ENCODE measurements around the gene PADI2.
A peak's percentile ranks its signal among the peaks of the same experiment; 100 is the strongest.

The PADI2 gene

DNA sequence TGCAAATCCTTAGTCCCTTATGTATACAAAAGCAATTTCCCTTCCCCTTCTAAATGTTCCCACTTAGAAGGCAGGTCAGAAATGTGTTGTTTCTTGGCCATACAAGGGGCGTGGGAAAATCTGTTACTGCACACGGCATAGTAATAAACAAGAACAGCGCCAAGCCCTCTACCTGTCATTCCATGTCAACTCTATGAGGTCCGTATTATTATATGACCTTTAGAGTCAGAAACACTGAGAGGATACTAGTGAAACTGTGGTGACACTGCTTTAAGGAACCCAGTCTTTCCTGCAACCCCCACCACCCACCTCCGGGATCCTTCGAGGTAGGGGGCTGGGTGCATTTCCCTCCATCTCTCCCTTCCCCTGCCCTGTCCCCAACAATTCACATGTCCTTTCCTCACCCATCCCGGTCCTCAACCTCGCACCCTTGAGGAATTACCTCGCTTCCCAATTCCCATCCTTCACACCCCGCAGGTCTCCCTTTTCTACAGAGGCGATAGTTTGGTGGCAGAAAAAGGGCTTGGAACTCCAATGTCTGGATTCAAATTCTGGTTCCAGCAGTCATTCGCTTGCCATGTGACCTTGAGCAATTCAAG lies 66.1 kb downstream of the PADI2 start:
- DNase-seq: no peak

DNA sequence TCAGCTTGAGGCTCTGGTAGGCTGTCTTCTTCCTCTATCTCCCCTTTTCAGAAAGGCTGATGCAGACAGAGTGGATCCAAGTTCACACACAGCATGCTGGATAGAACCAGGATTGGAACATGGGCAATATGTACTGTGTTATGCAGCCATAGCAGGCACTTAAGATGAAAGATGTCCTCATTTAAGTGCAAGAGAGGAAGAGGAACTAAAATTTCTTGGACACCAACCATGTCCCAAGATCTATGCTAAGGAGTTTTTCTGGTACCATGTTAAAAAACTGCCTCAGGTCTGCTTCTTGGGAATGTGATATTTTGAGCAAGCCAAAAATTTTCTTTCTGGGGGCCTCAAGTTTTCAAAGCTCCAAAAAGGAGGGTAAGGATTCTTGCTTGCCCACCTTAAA lies 66.6 kb downstream of the PADI2 start:
- no peak for DNase-seq

DNA sequence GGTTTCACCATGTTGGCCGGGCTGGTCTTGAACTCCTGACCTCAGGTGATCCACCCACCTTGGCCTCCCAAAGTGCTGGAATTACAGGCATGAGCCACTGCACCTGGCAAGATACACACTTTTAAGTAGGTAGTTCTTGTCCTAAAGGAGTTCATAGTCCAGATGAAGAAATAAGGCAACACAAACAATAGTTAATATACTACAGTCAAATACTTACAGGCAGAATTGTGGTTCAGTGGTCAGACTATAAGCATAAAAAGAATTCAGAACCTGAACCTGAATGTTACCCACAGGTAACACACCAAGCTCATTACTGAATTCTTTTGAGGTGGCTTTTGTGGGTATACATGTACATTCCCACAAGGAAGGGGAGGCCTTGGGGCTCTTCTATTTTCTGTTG lies 67.2 kb downstream of the PADI2 start:
- DNase-seq: no peak

DNA sequence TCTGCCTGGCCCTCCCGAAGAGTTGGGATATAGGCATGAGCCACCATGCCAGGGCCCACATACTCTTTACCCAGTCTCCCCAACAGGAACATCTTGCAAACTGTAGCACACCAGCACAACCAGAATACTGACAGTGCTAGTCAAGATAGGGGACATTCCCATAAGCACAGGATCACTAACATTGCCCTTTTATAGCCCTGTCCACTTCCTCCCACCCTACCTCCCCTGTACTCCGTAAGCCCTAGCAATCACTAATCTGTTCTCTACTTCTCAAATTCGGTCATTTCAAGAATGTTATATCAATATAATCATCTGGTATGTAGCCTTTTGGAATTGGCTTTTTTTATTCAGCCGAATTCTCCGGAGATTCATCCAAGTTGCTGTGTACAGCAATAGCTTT lies 71.3 kb downstream of the PADI2 start:
- no peak for DNase-seq

DNA sequence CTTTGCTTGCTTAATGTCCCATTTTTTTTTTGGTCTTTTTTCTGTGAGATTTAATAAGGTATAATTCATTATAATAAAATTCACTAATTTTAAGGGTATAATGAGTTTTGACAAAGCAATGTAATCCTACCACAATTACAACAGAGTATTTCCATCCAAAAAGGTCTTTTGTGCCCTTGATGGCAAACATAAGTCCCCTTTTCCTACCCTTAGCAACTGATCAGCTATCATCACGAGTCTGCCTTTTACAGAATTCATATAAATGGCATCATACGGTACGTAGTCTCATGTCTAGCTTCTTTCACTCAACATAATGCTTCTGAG lies 73.0 kb downstream of the PADI2 start:
- DNase-seq: no peak

DNA sequence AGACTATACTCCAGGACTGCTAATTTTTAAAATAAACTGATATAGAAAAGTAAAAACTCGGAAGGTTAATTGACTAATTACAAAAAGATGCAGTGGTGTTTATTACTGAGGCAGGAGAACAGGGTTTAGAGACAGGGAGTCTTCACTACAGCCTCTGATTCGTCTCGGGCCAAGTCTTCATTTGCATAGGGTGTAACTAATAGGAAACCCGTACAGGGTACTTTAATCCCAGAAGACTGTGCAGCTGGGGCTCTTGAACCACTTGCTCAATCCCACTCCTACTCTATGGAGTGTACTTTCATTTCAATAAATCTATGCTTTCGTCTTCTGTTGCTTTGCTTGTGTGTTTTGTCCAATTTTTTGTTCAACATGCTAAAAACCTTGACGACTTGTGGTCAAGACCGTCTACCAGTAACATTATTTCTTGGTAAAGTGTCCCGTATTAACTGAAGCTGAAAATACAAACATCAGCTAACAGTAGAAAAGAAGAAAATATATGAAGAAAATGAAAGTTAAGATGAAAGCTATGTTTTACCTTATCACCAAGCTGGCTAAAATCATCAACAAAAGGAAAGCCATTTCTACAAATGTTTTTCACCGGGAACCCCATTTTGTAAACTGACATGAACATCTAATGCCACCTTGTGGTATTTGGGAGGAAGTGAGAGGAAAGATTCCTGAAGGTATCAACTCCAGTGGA lies 73.5 kb downstream of the PADI2 start:
- DNase-seq: peak; percentile 25

DNA sequence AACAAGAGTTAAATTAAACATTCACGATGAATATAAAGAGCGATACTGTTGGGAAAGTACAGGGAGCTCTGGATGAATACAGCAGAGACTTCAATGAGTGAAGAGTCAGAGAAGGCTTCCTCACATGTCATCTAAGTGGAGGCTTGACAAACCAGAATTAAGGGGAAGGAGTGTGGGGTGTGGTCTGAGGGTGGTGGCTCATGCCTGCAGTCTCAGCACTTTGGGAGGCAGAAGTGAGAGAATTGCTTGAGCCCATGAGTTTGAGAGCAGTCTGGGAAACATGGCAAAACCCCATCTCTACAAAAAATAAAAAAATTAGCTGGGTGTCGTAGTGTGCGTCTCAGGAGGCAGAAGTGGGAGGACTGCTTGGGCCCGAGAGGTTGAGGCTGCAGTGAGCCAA lies 74.1 kb downstream of the PADI2 start:
- no peak for DNase-seq

DNA sequence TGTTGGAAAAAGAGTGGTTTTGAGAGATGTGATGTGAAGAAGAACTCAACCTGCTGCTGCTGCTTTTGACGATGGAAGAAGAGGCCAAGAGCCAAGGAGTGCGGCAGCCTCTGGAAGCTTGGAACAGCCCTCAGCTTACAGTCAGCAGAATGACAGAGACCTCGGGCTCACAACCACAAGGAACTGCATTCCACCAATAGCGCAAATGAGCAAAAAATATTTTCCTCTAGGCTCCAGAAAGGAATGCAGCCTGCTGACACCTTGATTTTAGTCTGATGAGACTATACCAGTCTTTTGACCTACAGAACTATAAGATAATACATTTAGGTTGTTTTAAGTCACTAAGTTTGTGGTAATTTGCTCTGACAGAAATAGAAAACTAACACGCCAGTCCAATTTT lies 75.6 kb downstream of the PADI2 start:
- no peak for DNase-seq

DNA sequence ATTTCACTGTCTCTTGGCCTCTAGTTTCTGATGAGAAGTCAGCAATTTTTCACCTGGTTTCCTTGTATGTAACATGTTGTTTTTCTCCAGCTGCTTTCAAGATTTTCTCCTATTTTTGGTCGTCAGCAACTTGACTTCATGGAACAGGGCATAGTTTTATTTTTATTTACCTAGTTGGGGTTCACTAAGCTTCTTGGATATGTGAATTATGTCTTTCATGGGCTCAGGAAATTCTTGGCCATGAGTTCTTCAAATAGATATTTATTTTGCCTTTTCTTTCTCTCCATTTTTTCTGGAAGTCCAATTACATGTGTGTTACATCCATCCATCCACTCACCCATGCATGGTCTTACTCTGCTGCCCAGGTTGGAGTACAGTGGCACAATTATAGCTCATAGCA lies 79.1 kb downstream of the PADI2 start:
- DNase-seq: no peak

DNA sequence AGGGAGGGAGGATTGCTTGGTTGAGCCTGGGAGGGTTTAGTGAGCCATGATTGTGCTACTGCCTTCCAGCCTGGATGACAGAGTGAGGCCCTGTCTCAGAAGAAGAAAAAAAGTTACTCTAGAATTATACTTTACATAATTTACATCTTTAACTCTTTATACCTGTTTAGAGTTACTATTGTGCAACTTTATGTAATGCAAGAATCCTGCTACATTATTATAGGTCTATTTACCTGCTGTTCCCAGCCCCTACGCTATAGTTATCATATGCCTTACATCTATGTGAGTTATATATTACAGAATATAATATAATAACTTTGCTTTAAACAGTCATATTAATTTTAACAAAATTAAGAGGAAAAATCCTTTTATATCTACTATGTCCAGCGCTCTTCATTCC lies 79.7 kb downstream of the PADI2 start:
- no peak for DNase-seq

DNA sequence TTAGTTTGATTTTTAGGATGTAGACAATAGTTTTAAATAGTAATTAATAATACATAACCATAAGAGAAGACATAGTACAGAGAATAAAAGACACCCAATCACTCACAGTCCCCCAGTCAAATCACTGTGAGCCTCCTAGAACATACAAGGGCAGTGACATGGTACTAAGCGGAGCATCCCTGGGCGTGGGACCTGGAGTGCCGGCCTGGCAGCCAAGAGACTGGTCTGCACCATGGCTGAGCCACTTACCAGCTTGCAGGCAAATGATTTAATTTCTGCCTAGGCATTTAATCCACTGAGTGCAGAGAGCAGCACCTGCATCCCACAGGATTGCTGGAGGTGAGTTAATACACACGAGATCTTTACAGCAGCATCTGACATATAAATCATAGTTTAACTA lies 85.8 kb downstream of the PADI2 start:
- no peak for DNase-seq

DNA sequence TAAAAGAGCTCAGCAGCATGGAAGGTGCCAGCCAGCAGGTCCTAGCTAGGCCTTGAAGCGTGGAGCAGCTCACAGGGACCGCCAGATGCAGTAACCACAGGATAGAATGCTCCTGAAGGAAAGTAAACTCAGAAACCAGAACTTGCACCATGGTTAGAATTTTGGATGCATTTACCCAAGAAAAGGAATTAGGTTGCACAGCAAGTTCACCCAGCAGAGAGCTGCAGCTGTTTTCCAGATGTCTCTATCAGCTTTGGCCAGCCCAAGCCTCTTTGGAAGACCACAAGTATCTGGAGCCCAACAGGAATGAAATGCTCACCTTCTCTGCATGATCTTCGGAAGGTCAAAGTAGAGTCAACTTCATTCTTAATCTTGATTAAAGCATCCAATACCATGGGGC lies 86.5 kb downstream of the PADI2 start:
- no peak for DNase-seq

DNA sequence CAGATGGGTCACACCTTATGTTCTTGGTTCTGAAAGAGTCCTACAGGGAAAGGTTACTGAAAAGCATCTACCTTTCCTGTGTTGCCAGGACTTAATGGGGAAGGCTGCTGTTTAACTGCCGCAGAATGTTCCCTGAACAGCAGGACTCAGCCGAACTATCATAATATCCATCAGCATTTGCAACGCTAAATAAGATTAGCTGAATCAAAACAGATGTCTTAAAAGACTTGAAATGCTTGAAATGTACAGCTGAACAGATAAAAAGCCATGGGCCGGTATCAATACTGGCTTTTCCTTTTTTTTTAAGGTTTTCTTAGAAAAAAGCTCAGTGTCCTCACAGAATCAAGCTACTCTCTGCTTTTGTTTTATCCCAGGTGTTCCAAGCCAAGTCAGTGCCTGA lies 87.8 kb downstream of the PADI2 start:
- DNase-seq: no peak

DNA sequence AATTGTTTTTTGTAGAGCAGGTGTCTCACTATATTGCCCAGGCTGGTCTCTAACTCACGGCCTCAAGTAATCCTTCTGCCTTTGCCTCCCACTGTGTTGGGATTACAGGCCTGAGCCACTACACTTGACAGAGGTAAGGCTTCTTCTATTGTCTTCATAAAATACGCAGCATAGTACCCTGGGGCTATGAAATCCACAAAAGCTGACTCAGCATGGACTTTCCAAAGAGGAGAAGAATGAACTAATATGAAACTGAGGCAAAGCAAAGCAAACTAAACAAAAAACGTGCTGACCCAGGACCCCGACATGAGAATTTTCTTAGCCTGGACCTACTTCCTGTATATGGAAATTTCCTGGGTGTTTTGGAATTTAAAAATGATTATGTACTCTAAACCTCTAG lies 89.0 kb downstream of the PADI2 start:
- DNase-seq: no peak

DNA sequence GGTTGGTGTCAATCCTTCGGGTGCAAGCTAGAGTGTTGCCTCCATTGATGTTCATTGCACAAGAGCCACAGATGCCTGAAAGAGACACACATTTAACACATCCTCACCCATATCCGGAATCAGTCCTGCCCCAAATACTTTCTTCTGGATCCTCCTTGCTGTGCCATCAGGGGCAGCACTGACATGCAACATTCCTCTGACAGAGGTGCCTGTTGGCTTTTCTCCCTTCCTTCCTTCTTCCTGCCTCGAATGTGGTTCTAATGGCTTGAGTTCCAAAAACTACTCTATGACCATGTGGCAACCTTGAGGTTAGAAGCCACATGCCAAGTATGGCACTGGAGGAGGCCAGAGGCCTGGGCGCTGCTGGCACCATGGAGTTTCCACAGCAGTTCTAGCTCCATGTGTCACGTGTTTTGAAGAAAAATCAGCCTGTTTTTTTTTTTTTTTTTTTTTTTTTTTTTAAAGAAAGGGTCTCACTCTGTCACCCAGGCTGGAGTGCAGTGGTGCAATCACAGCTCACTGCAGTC lies 90.5 kb downstream of the PADI2 start:
- DNase-seq: no peak

DNA sequence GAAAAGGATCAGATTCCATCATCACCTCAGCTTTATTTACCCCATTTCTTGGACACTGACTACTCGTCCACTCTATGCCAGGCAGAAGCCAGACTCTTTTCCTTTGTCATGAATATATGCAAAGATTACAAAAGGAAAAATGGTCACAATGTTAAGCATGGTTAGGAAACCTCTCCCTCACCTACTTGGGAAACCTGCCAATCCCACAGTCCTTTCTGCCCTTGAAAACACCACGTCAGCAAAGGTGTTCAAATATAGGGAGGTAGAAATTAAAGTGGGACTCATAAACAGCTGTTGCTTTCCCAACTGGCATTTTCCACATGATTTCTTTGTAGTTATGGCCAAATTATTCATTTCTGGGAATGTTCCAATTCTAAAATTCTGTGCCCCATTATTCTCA lies 91.4 kb downstream of the PADI2 start:
- no peak for DNase-seq

DNA sequence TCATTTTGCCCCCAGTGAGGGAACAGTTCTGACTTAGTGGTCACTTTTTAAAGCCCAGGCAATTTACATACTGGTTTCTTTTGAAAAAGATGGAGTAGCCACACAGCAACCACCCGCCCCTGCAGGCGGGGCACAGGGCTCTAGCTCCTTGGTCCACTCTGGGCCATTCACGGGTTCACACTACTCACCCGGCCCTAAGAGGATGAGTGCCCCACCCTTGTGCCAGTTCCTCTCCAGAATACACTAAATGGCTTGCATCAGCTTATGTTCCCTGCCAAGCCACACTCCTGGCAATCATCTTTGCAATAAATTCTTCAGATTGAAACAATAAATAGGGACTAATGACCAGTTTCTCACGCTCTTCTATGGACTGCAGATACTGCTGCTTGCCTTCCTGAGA lies 91.8 kb downstream of the PADI2 start:
- DNase-seq: no peak

DNA sequence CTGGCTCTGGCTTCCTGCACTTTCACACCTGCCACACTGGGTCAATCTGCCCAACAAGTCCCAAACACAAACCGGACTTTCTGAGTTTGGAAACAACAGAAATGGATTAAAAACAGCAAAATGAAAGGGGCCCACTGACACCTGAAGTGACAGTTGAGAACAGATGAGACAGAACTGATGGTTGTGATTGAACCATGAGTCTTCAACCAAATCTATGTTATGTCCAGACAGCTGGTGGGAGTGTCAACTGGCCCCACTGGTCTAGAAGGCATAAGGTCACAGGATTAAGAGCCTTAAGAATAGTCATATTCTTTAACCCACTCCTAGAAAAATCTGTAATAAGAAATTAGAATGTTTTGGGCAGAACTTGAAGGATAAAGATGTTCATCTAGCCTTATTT lies 94.5 kb downstream of the PADI2 start:
- no peak for DNase-seq

DNA sequence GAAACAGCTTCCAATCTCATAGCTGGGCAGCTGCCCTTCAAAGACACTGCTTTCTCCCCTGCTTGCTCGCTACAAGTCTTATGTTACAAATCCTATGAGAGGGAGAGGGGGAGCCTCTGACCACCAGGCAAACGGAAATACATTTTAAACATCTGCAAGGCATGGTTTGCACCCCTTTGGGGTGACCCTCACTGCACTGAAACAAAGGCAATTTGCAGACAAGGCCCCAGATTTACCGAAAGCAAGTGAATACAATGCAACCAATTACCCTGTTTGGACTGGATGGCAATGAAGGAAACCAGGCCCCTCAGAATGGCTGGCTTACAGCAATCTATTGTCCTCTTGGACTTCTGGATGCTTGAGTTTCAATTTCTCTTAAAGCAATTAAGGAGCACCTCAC lies 95.7 kb downstream of the PADI2 start:
- DNase-seq: no peak

DNA sequence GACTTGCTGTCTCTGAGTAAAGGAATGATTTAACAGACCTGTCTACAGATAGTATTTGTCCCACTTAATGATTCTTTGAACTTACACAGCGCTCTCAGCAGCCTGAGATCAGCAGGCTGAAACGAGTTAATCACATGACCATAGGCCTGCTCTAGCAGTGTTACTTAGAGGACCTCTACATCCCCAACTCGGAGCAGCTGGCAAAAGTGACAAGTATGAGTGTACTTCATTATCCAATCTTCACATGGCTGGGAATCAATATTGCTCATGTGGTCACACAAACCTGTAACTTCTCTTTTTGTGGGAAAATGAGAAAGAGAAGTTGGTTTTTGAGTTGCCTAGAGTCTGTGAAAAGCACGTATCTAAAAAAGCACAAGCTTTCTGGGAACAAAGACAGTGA lies 96.1 kb downstream of the PADI2 start:
- DNase-seq: no peak

DNA sequence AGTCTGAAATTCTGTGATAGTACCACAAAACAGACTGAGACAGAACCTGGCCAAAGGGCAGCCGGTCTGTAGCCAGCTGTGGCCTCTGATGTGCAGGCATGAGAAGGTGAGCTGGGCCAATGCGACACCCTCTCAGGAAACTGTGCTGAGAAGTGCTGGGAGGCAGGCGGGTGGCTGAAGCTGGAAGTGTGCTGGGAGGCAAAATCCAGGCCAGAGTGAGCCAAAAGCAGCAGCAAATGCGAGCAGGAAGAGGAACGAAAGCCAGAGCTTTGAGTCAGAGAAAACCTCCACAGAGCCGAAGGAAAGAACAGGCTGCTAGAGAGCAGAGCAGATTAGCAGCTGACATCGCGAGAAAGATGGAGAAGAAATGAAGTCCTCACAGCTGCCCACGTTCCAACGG lies 97.4 kb downstream of the PADI2 start:
- DNase-seq: no peak

DNA sequence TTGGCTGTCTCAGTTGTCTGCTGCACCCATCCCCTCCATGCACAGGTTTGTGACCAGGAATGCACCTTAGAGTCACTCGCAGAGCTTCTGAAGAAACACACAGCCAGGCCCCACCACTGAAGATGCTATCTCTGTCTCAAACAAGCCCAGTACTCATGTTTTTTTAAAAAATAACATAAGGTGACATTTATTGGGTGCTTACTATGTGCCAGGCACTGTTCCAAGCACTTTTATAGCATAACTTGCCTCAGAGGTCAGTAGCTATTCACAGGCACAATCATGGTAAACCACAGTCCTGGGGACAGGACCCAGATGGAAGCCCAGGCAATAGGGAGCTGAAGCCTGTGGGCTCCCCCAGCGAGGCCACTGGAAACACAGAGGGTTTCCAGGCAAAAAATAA lies 98.7 kb downstream of the PADI2 start:
- no peak for DNase-seq

DNA sequence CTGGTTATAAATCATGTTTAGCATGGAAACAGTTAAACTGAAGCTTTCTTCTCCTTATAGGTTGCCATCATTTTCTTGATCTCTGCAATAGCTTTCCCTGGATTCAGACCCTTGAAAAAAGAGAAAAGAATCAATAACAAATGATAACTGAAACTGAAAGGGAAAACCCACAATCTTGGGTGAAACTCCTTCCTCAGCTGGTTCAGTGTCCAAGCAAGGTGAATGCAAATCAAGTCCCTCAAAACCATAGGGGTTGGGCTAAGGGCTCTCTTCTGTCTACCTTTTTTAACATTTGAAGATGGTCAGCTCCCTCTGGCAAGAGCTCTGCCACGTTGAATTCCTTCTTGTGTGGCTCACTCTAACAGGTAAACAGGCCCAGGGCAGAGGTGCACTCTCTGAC lies 100.4 kb downstream of the PADI2 start:
- DNase-seq: no peak

DNA sequence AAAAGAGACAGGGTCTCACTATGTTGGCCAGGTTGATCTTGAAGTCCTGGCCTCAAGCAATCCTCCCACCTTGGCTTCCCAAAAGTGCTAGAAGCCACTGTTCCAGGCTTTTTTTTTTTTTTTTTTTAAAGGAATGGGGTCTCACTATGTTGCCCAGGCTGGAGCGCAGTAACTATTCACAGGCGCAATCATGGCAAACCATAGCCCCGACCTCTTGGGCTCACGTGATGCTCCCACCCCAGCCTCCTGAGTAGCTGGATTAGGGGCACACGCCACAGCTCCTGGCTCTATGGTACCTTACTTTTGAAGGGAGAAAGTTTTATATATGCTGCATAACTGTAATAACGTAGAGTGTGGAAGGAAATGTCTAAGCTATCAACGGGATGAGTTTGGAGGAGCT lies 101.8 kb downstream of the PADI2 start:
- DNase-seq: no peak

Measured in DMS 273 treated with DMSO at 0.1 percent for 48 hours (cell line).